IPS-15b (cell line): ENCODE data around the gene CTF1.

ENCODE experiments used
- H3K27me3 ChIP-seq: one replicate; pipeline ENCODE4 v1.6.1; 2013; ENCODE audit warnings: low read length; ENCODE audit not compliant: control insufficient read depth, insufficient read depth
- H3K36me3 ChIP-seq: one replicate; pipeline ENCODE4 v1.6.1; 2013; ENCODE audit warnings: low read length; ENCODE audit not compliant: control insufficient read depth, insufficient read depth
- H3K4me1 ChIP-seq: one replicate; pipeline ENCODE4 v1.6.1; 2013; ENCODE audit warnings: mild to moderate bottlenecking, low read length; ENCODE audit not compliant: control insufficient read depth, insufficient read depth
- H3K4me3 ChIP-seq: one replicate; pipeline ENCODE4 v1.5.1; 2013; ENCODE audit warnings: low read depth, low read length
- H3K9ac ChIP-seq: one replicate; pipeline ENCODE4 v1.6.1; 2013; ENCODE audit warnings: low read depth, mild to moderate bottlenecking, low read length
- H3K9me3 ChIP-seq: one replicate; pipeline ENCODE4 v1.6.1; 2013; ENCODE audit warnings: mild to moderate bottlenecking, low read length; ENCODE audit not compliant: control insufficient read depth, insufficient read depth

The CTF1 gene

GRCh38 chr16:30946671-30947540 is 50.5 kb downstream of the CTF1 start:
- H3K36me3 ChIP-seq = peaks cover 6% of the 10 kb centered on the region
- H3K27me3 ChIP-seq = peaks cover 2% of the 10 kb centered on the region
- no peaks in the 10 kb centered on the region for H3K9me3 ChIP-seq
- H3K4me3 ChIP-seq = peak overlapping the region; percentile 26
- no peak overlapping the region for H3K9ac ChIP-seq
- H3K4me1 ChIP-seq = peaks cover 3% of the 10 kb centered on the region

GRCh38 chr16:30947541-30947858 is 51.1 kb downstream of the CTF1 start:
- H3K4me1 ChIP-seq = no peaks in the 10 kb centered on the region
- peak overlapping the region; percentile 68 for H3K4me3 ChIP-seq
- no peaks in the 10 kb centered on the region for H3K9me3 ChIP-seq
- peaks cover 2% of the 10 kb centered on the region for H3K27me3 ChIP-seq
- H3K9ac ChIP-seq = no peak overlapping the region
- peaks cover 4% of the 10 kb centered on the region for H3K36me3 ChIP-seq

- H3K36me3 ChIP-seq = peaks cover 4% of the 10 kb centered on the region
- H3K9me3 ChIP-seq = no peaks in the 10 kb centered on the region
- H3K9ac ChIP-seq = no peak overlapping the region
- H3K4me3 ChIP-seq = peak overlapping the region; percentile 87
- peaks cover 2% of the 10 kb centered on the region for H3K27me3 ChIP-seq
- H3K4me1 ChIP-seq = no peaks in the 10 kb centered on the region
Measured at GRCh38 chr16:30947859-30948666, 51.6 kb downstream of the CTF1 start.

- peak within 1 kb of the TSS; percentile 87 for H3K4me3 ChIP-seq
- H3K27me3 ChIP-seq = peaks cover 2% of the 10 kb centered on the region
- peaks cover under 1% of the 10 kb centered on the region for H3K4me1 ChIP-seq
- H3K9ac ChIP-seq = peak within 1 kb of the TSS; percentile 60
- H3K9me3 ChIP-seq = no peaks in the 10 kb centered on the region
- peaks cover 4% of the 10 kb centered on the region for H3K36me3 ChIP-seq
Measured at GRCh38 chr16:30948667-30949649, 52.5 kb downstream of the CTF1 start, which contains the start of gene ORAI3. TSS of gene ORAI3 (plus strand) at chr16:30949068. CDS start at chr16:30949290, 222 bp downstream.

GRCh38 chr16:30949650-30950515 is 53.5 kb downstream of the CTF1 start:
- Histone ChIP-seq H3K36me3 (no peaks in the 10 kb centered on the region), H3K27me3 (peaks cover 5% of the 10 kb centered on the region), H3K4me1 (peaks cover 2% of the 10 kb centered on the region), H3K9me3 (no peaks in the 10 kb centered on the region), H3K4me3 (peak overlapping the region; percentile 87), H3K9ac (peak overlapping the region; percentile 60)

GRCh38 chr16:30950516-30951065 is 54.2 kb downstream of the CTF1 start:
- no peak overlapping the region for H3K4me3 ChIP-seq
- peak overlapping the region; percentile 60 for H3K9ac ChIP-seq
- no peaks in the 10 kb centered on the region for H3K36me3 ChIP-seq
- H3K9me3 ChIP-seq = no peaks in the 10 kb centered on the region
- peaks cover 2% of the 10 kb centered on the region for H3K4me1 ChIP-seq
- peaks cover 5% of the 10 kb centered on the region for H3K27me3 ChIP-seq

- H3K9ac ChIP-seq = no peak overlapping the region
- H3K27me3 ChIP-seq = peaks cover 5% of the 10 kb centered on the region
- no peaks in the 10 kb centered on the region for H3K36me3 ChIP-seq
- H3K4me3 ChIP-seq = no peak overlapping the region
- no peaks in the 10 kb centered on the region for H3K9me3 ChIP-seq
- H3K4me1 ChIP-seq = peaks cover 2% of the 10 kb centered on the region
Measured at GRCh38 chr16:30951193-30951592, 54.8 kb downstream of the CTF1 start.

GRCh38 chr16:30951750-30952149 is 55.3 kb downstream of the CTF1 start:
- Histone ChIP-seq H3K9ac (no peak overlapping the region), H3K4me3 (no peak overlapping the region), H3K4me1 (peaks cover 2% of the 10 kb centered on the region)

GRCh38 chr16:30953111-30953510 is 56.7 kb downstream of the CTF1 start:
- no peak overlapping the region for H3K4me3 ChIP-seq
- H3K4me1 ChIP-seq = peaks cover 2% of the 10 kb centered on the region
- peaks cover 5% of the 10 kb centered on the region for H3K27me3 ChIP-seq
- H3K36me3 ChIP-seq = no peaks in the 10 kb centered on the region
- H3K9me3 ChIP-seq = no peaks in the 10 kb centered on the region
- H3K9ac ChIP-seq = no peak overlapping the region

More at GRCh38 chr16:30951750-30952149, 55.3 kb downstream of the CTF1 start:
- no peaks in the 10 kb centered on the region for H3K36me3 ChIP-seq
- no peaks in the 10 kb centered on the region for H3K9me3 ChIP-seq
- peaks cover 5% of the 10 kb centered on the region for H3K27me3 ChIP-seq
